Upper lobe of left lung (tissue), 4 donors: Measurements from ENCODE around the gene DENND4C.

Experiments
- POLR2A ChIP-seq, 4 donors: fragments of 450-650 bp; IDR thresholded peaks; one replicate each; pipeline ENCODE4 v1.5.1; 2016 to 2017; ENCODE audit warnings: antibody characterized with exemption in 4 of 4, mild to moderate bottlenecking in 2 of 4
- TF ChIP-seq, protein P1 (sequence below), 6 experiments: fragments of 450-650 bp in 4 of 6; fragments of 200-600 bp in 2 of 6; sonication (generic) in 2 of 6; IDR thresholded peaks; one replicate each; pipeline ENCODE4 v1.5.1; 2016 to 2019; ENCODE audit warnings: antibody characterized with exemption in 6 of 6

DNA sequence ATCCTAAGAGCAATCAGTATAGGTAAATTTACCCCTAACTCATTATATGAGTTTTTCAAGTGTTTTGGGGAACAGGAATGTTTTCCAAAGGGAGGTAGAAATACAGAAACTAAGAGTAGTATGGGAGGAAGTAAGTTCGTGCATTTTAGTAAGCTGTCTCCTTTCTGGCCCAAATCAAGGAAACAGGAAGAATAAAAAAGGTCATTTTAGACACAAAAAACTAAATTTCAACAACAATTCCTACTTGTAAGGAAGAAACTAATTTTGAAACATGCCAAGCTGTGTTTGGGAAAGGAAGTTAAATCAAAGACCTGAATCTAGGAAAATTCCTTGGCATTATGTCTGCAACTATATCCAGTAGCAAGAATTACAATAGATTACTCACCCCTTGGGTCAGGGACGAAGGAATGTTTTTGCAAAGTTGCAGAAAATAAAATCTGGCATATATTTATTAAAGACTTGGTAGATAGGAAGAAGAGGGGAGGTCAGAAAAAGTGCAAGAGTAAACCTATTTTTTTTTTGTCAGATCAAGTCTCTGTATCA lies 156.1 kb downstream of the DENND4C start:
- TF ChIP-seq POLR2A (IDR thresholded peaks at IDR 0.05): no peak
- TF ChIP-seq, protein P1, sequence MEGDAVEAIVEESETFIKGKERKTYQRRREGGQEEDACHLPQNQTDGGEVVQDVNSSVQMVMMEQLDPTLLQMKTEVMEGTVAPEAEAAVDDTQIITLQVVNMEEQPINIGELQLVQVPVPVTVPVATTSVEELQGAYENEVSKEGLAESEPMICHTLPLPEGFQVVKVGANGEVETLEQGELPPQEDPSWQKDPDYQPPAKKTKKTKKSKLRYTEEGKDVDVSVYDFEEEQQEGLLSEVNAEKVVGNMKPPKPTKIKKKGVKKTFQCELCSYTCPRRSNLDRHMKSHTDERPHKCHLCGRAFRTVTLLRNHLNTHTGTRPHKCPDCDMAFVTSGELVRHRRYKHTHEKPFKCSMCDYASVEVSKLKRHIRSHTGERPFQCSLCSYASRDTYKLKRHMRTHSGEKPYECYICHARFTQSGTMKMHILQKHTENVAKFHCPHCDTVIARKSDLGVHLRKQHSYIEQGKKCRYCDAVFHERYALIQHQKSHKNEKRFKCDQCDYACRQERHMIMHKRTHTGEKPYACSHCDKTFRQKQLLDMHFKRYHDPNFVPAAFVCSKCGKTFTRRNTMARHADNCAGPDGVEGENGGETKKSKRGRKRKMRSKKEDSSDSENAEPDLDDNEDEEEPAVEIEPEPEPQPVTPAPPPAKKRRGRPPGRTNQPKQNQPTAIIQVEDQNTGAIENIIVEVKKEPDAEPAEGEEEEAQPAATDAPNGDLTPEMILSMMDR (IDR thresholded peaks at IDR 0.05): no peak
